ENCODE measurements around the gene MED15.
"Not testable (repeated sequence)": the region's sequence is repeated elsewhere in the genome, so short reads cannot be mapped to it uniquely, and the experiment has no call there.

Gene MED15

GRCh38 chr22:20616451-20617043, 109.1 kb downstream of the MED15 start:
- DNase-seq = no peak

- DNase-seq = no peak
Measured at GRCh38 chr22:20618488-20618887, 111.1 kb downstream of the MED15 start.

- DNase-seq = no peak
Measured at GRCh38 chr22:20619045-20619892, 111.9 kb downstream of the MED15 start.

GRCh38 chr22:20619893-20620194, 112.4 kb downstream of the MED15 start:
- not testable (repeated sequence) for DNase-seq

GRCh38 chr22:20621162-20621561, 113.8 kb downstream of the MED15 start:
- no peak for DNase-seq

GRCh38 chr22:20622650-20623339, 115.4 kb downstream of the MED15 start:
- no peak for DNase-seq

GRCh38 chr22:20624161-20624616, 116.8 kb downstream of the MED15 start:
- DNase-seq = no peak

GRCh38 chr22:20625270-20625669, 117.9 kb downstream of the MED15 start:
- DNase-seq = no peak

- no peak for DNase-seq
Measured at GRCh38 chr22:20626811-20627210, 119.4 kb downstream of the MED15 start.

- DNase-seq = no peak
Measured at GRCh38 chr22:20627432-20627831, 120.0 kb downstream of the MED15 start.

- DNase-seq = no peak
Measured at GRCh38 chr22:20628081-20628939, 120.9 kb downstream of the MED15 start.

- no peak for DNase-seq
Measured at GRCh38 chr22:20629401-20629800, 122.0 kb downstream of the MED15 start.

- DNase-seq = no peak
Measured at GRCh38 chr22:20630873-20631617, 123.6 kb downstream of the MED15 start.

- DNase-seq = no peak
Measured at GRCh38 chr22:20632082-20632481, 124.7 kb downstream of the MED15 start.

GRCh38 chr22:20632518-20632917, 125.1 kb downstream of the MED15 start:
- no peak for DNase-seq

- DNase-seq = no peak
Measured at GRCh38 chr22:20634560-20635226, 127.3 kb downstream of the MED15 start.

GRCh38 chr22:20635227-20635591, 127.8 kb downstream of the MED15 start:
- DNase-seq = no peak

- DNase-seq = no peak
Measured at GRCh38 chr22:20636075-20636812, 128.8 kb downstream of the MED15 start.

- no peak for DNase-seq
Measured at GRCh38 chr22:20636945-20637344, 129.5 kb downstream of the MED15 start.
